GM19372 (cell line): Measurements from ENCODE around the gene SLC35F5.
A peak's percentile ranks its signal among the peaks of the same experiment; 100 is the strongest.
"Not testable (repeated sequence)": the region's sequence is repeated elsewhere in the genome, so short reads cannot be mapped to it uniquely, and the experiment has no call there.

Experiments
- ATAC-seq: cut with Tn5 transposase; IDR thresholded peaks from one replicate; pipeline ENCODE4 v1.9.1; 2021; ENCODE audit warnings: mild to moderate bottlenecking, low read depth, moderate library complexity; ENCODE audit not compliant: unreplicated experiment

The SLC35F5 gene

GRCh38 chr2:113698251-113698650 lies 58.2 kb downstream of the SLC35F5 start:
- ATAC-seq = not testable (repeated sequence)

GRCh38 chr2:113697516-113697915 lies 58.9 kb downstream of the SLC35F5 start:
- no peak for ATAC-seq

- ATAC-seq = no peak
These were observed 62.0 kb downstream of the SLC35F5 start for GRCh38 chr2:113694438-113694837.

- peak; percentile 57 for ATAC-seq
These were observed 63.6 kb downstream of the SLC35F5 start for GRCh38 chr2:113692698-113693428.

- not testable (repeated sequence) for ATAC-seq
These were observed 65.6 kb downstream of the SLC35F5 start for GRCh38 chr2:113690871-113691270.

GRCh38 chr2:113686537-113686936 lies 69.9 kb downstream of the SLC35F5 start:
- ATAC-seq = no peak

- ATAC-seq = no peak
These were observed 71.0 kb downstream of the SLC35F5 start for GRCh38 chr2:113685471-113685870.

- ATAC-seq = no peak
These were observed 77.0 kb downstream of the SLC35F5 start for GRCh38 chr2:113679457-113679856.

- ATAC-seq = no peak
These were observed 79.1 kb downstream of the SLC35F5 start for GRCh38 chr2:113677330-113677729.

GRCh38 chr2:113676623-113677266 lies 79.7 kb downstream of the SLC35F5 start:
- ATAC-seq = no peak

GRCh38 chr2:113675875-113676274 lies 80.6 kb downstream of the SLC35F5 start:
- ATAC-seq = no peak

GRCh38 chr2:113672326-113672932 lies 84.0 kb downstream of the SLC35F5 start:
- ATAC-seq = no peak

GRCh38 chr2:113669013-113669412 lies 87.4 kb downstream of the SLC35F5 start:
- not testable (repeated sequence) for ATAC-seq

GRCh38 chr2:113664761-113665533 lies 91.5 kb downstream of the SLC35F5 start:
- not testable (repeated sequence) for ATAC-seq

- ATAC-seq = not testable (repeated sequence)
These were observed 93.0 kb downstream of the SLC35F5 start for GRCh38 chr2:113663285-113664060.
